Activated naive CD4-positive, alpha-beta T cell treated with anti-CD3 and anti-CD28 coated beads, Interleukin-2, amount 50 U/mL, for 24 hours (primary cell): ENCODE data around the gene ADAMTS2.

Experiments used
- H3K27ac Mint-ChIP-seq: one replicate; pipeline ENCODE4 v1.8.0; 2021; ENCODE audit warnings: mild to moderate bottlenecking, mixed read lengths
- H3K27me3 Mint-ChIP-seq: one replicate; pipeline ENCODE4 v1.8.0; 2021; ENCODE audit warnings: mixed read lengths
- H3K36me3 Mint-ChIP-seq: one replicate; pipeline ENCODE4 v1.8.0; 2021; ENCODE audit warnings: mixed read lengths
- H3K4me1 Mint-ChIP-seq: one replicate; pipeline ENCODE4 v1.8.0; 2021; ENCODE audit warnings: mixed read lengths
- H3K4me3 Mint-ChIP-seq: one replicate; pipeline ENCODE4 v1.8.0; 2021; ENCODE audit warnings: mild to moderate bottlenecking, mixed read lengths
- H3K9me3 Mint-ChIP-seq: one replicate; pipeline ENCODE4 v1.8.0; 2021; ENCODE audit warnings: mixed read lengths

ADAMTS2 gene

DNA sequence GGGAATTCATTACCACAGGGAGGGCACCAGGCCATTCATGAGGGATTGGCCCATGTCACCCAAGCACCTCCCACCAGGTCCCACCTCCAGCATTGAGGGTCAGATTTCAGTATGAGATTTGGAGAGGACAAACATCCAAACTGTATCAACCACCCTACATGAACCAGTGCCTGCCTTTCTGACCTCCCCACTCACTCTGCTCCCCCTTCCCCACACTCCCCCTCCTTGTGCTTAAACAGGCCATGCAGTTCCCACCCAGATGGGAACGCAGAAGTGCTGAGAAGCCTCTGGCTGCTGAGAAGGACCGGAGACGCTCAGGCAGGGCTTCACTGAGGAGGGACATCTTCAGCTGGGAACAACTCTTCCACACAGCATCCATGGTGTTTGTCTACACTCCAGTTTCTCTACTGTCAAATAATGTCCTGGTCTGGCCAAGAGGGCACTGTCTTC, 30.0 kb upstream of the ADAMTS2 start:
- no peaks in the 10 kb centered on the region for H3K27me3 Mint-ChIP-seq
- H3K27ac Mint-ChIP-seq: no peak overlapping the region
- H3K9me3 Mint-ChIP-seq: no peaks in the 10 kb centered on the region
- H3K4me1 Mint-ChIP-seq: no peaks in the 10 kb centered on the region
- no peaks in the 10 kb centered on the region for H3K36me3 Mint-ChIP-seq
- no peak overlapping the region for H3K4me3 Mint-ChIP-seq

GRCh38 chr5:179374506-179375235, 29.4 kb upstream of the ADAMTS2 start:
- Mint-ChIP-seq H3K4me1 (no peaks in the 10 kb centered on the region), H3K27ac (no peak overlapping the region), H3K36me3 (no peaks in the 10 kb centered on the region), H3K27me3 (no peaks in the 10 kb centered on the region), H3K9me3 (no peaks in the 10 kb centered on the region), H3K4me3 (no peak overlapping the region)

DNA sequence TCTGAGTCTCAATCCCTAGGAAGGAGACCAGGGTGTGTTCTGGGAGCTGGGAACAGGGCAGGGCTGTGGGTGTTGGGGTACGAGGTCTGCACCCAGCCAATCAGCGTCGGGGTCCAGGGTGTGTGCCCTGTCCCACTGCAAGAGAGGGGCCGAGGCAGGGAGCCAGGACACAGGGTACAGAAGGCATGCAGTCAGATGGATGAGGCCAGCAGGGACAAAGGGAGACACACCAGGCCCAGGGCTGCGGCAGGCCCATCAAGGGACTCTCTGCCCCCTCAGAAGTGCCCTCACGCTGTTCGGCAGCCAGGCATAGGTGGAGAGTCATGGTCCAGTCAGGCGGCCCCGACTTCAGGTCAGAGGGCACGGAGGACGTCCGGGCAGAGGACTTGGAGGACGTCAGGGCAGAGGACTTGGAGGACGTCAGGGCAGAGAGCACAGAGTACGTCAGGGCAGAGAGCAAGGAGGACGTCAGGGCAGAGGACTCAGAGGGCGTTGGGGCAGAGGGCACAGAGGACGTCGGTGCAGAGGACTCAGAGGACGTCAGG, 28.8 kb upstream of the ADAMTS2 start:
- no peaks in the 10 kb centered on the region for H3K9me3 Mint-ChIP-seq
- no peak overlapping the region for H3K4me3 Mint-ChIP-seq
- H3K27me3 Mint-ChIP-seq: no peaks in the 10 kb centered on the region
- H3K4me1 Mint-ChIP-seq: no peaks in the 10 kb centered on the region
- H3K27ac Mint-ChIP-seq: no peak overlapping the region
- H3K36me3 Mint-ChIP-seq: no peaks in the 10 kb centered on the region

DNA sequence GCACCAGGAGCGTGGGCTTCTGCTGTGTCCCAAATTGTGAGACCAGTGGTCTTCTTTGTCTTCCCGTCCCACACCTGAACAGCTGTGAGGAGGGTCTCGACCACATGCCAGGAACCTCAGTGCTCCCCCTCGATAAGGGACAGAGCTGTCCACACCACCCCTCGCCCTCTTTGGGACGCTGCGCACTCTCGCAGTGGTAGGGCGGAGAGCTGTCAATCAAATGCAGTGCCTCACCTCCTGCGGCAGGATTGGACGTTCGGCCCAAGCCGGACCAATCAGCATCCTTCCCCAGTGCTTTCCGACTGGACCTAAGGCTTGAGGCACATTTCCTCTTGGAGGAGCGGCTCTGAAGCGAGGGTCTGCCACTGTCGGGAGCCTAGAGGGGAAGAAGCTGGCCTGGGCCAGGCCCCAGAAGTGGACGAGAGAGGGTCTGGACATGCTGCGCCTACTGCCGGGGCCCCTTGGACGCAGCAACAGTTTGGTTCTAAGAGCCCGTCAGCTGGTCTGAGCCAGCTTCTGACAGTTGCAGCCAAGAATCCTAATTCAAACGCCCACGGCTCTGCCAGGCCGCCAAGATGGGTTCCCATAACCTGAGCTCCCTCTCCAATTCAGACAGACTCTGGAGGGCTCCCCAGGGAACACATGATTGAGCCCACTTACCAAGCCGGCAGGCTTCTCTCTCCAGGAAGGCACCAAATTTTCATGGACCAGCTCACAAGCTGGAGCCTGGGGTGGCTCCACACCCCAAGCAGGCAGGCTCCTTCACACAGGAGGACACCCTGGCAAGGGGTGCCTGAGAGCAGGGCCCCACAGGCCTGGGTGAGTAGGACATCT, 28.1 kb upstream of the ADAMTS2 start:
- Mint-ChIP-seq H3K27me3 (no peaks in the 10 kb centered on the region), H3K27ac (no peak overlapping the region), H3K36me3 (no peaks in the 10 kb centered on the region), H3K9me3 (no peaks in the 10 kb centered on the region), H3K4me3 (no peak overlapping the region), H3K4me1 (no peaks in the 10 kb centered on the region)

DNA sequence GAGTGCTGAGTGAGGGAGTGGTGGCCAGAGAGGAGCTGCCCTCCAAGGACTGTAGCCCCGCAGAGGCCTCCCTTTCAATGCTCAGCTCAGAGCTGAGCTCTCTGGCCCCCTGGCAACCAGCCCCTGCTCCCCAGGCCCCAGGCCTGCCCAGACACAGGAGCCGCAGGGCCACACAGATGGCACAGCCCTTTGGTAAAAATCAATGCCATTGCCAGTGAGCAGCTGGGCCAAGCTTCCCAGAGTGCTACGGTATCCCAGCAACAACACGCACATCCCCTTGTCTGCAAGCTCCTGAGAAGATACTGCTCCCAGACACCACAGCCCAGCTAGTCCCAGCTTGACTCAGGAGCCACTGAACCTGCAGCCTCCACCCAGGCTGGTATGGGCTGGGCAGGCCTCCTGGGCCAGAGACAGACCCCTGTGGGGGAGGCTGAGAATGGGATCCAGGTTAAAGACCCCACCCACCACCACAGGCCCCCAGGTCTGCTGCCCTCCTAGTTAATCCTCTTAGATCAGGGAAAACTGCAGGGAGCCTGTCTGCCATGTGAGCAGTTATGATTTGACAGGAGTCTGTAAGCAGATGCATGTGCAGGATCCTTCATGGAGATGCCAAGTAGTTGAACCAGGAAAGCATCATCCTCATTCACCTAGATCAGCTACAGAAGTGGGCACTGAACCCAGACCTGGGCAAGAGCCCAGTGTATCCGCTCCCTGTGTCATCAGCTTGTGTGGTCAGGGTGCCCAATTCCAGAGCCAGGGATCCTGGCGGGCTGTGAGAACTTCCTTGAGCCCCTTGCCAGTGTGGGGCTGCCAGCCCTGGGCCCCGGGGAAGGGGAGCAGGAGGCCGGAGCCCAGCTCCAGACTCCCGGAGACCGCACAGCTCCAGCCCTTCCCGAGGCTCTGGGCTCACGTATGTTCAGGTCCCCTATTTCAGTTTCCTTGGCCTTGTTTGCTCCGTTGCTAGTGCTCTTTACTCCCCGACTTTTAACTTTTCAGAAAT, 26.7 kb upstream of the ADAMTS2 start:
- no peaks in the 10 kb centered on the region for H3K4me1 Mint-ChIP-seq
- no peak overlapping the region for H3K27ac Mint-ChIP-seq
- no peaks in the 10 kb centered on the region for H3K9me3 Mint-ChIP-seq
- no peaks in the 10 kb centered on the region for H3K27me3 Mint-ChIP-seq
- no peaks in the 10 kb centered on the region for H3K36me3 Mint-ChIP-seq
- H3K4me3 Mint-ChIP-seq: no peak overlapping the region

DNA sequence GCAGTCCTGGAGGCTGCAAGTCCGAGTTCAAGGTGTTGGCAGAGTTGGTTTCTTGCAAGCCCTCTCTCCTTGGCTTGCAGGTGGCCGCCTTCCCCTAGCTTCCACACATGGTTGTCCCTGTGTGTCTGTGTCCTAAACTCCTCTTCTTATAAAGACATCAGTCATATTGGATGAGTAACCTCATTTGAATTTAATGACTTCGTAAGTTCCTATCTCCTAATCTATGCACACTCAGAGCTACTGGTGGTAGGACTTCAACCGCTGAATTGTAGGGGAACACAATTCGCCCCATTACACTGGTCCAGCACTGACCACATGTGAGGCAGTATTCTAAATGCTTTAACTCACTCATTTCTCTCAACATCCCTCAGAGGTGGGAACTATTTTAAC, 25.9 kb upstream of the ADAMTS2 start:
- H3K4me1 Mint-ChIP-seq: no peaks in the 10 kb centered on the region
- H3K9me3 Mint-ChIP-seq: no peaks in the 10 kb centered on the region
- H3K36me3 Mint-ChIP-seq: no peaks in the 10 kb centered on the region
- no peak overlapping the region for H3K27ac Mint-ChIP-seq
- H3K27me3 Mint-ChIP-seq: no peaks in the 10 kb centered on the region
- H3K4me3 Mint-ChIP-seq: no peak overlapping the region

DNA sequence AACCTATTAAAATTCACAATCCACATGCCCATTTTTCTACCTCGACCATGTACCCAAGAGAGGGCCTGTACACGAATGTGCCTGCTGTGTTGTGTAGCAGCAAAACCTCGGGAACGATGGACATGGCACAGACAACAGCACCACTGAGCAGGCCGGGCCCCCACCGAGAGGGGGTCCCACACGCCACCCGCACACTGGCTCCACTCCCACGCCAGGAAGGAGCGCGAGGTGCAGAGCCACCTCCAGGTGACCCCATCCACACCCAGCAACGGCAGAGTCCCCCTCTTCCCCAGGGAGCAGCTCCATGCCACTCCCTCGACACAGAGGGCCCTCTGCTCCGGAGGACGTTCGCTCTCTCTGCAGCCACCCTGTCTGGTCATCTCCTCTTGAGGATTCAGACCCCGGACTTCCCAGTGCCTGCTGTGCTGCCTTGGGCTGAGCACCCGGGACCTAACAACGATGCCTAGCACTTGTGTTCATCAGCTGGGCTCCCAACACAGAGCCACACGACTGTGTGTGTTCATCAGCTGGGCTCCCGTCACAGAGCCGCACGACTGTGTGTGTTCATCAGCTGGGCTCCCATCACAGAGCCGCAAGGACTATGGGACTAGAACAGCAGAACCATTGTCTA, 25.3 kb upstream of the ADAMTS2 start:
- H3K36me3 Mint-ChIP-seq: no peaks in the 10 kb centered on the region
- H3K4me1 Mint-ChIP-seq: no peaks in the 10 kb centered on the region
- H3K27me3 Mint-ChIP-seq: no peaks in the 10 kb centered on the region
- no peaks in the 10 kb centered on the region for H3K9me3 Mint-ChIP-seq
- no peak overlapping the region for H3K27ac Mint-ChIP-seq
- H3K4me3 Mint-ChIP-seq: no peak overlapping the region

- H3K4me1 Mint-ChIP-seq: no peaks in the 10 kb centered on the region
- no peaks in the 10 kb centered on the region for H3K9me3 Mint-ChIP-seq
- no peak overlapping the region for H3K27ac Mint-ChIP-seq
Observed at GRCh38 chr5:179369530-179369884, 24.2 kb upstream of the ADAMTS2 start.

GRCh38 chr5:179368806-179369529, 23.7 kb upstream of the ADAMTS2 start:
- Mint-ChIP-seq H3K27me3 (no peaks in the 10 kb centered on the region), H3K4me3 (no peak overlapping the region), H3K27ac (no peak overlapping the region), H3K4me1 (no peaks in the 10 kb centered on the region), H3K36me3 (no peaks in the 10 kb centered on the region), H3K9me3 (no peaks in the 10 kb centered on the region)

More at GRCh38 chr5:179369530-179369884, 24.2 kb upstream of the ADAMTS2 start:
- Mint-ChIP-seq H3K36me3 (no peaks in the 10 kb centered on the region), H3K27me3 (no peaks in the 10 kb centered on the region), H3K4me3 (no peak overlapping the region)

DNA sequence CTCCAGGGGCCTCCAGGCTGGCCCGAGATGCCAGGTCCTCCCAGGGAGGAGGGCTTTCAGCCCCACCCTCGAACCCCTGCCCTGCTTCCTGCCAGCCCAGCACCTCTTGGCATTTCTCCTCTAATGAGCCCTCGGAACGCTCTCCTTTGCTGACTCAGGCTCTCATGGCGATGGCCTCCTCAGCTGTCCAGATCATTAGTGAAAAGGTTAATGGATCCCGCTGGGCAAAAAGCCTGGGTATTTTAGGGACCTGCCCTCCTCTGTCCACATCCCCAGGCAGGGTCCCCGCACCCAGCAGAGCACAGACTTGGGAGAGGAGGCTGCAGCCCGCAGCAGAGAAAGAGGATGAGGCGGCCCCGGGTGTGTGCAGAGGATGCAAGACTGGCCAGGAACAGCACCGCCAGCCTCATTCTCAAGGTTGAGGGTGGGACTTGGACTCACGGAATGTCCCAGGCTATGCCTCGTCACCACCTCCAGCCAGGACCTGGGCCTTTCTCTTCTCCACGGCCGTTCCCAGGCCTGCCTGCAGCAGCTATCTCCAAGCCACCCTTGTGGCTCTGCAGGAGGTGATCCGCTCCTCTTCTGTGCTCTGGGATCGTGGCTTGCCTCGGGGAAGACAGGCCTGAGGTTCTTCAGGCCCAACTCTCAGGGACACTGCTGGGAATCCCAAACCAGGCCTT, 23.0 kb upstream of the ADAMTS2 start:
- no peak overlapping the region for H3K4me3 Mint-ChIP-seq
- H3K27ac Mint-ChIP-seq: no peak overlapping the region
- H3K9me3 Mint-ChIP-seq: no peaks in the 10 kb centered on the region
- H3K27me3 Mint-ChIP-seq: peaks cover 2% of the 10 kb centered on the region
- H3K36me3 Mint-ChIP-seq: no peaks in the 10 kb centered on the region
- no peaks in the 10 kb centered on the region for H3K4me1 Mint-ChIP-seq

DNA sequence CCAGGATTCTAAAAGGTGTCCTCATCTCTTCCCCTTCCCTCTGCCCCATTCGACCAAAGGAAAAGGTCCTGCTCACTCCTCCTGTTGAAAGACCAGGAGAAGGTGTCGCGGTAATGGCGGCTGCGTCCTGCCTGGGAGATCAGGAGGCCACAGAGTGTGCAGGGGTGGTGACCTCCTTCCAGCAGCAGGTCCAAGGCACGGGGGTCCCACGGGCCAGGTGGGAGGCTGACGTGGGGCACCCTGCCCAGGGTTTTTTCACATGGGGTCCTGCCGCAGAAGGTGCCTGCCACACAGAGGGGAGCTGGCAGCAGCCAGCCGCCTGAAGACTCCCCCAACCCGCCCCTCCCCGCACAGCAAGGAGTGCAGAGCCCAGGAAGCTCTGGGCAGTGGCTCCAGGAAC, 22.2 kb upstream of the ADAMTS2 start:
- no peaks in the 10 kb centered on the region for H3K9me3 Mint-ChIP-seq
- H3K27ac Mint-ChIP-seq: no peak overlapping the region
- no peaks in the 10 kb centered on the region for H3K36me3 Mint-ChIP-seq
- no peaks in the 10 kb centered on the region for H3K4me1 Mint-ChIP-seq
- peaks cover 3% of the 10 kb centered on the region for H3K27me3 Mint-ChIP-seq
- H3K4me3 Mint-ChIP-seq: no peak overlapping the region

DNA sequence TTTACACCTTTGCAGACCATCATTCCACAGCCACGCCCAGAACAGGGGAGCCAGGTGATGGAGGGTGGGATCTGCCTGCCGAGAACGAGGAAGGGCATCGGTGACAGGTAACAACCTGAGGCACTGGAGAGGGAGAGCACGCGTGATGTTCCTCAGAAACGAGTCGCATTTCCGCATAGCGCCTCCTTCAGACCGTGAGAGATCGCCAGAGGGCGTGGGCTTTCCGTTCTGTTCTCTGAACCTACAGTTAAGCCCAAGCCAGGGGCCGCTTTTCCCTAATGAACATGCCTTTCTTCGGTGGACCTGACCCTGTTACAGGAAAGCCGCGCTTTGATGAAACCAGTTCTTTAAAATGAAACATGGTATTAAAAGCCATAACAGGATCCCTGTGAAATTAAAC, 17.1 kb upstream of the ADAMTS2 start:
- peaks cover 3% of the 10 kb centered on the region for H3K27me3 Mint-ChIP-seq
- peaks cover 4% of the 10 kb centered on the region for H3K9me3 Mint-ChIP-seq
- no peaks in the 10 kb centered on the region for H3K4me1 Mint-ChIP-seq
- no peaks in the 10 kb centered on the region for H3K36me3 Mint-ChIP-seq
- no peak overlapping the region for H3K27ac Mint-ChIP-seq
- no peak overlapping the region for H3K4me3 Mint-ChIP-seq

DNA sequence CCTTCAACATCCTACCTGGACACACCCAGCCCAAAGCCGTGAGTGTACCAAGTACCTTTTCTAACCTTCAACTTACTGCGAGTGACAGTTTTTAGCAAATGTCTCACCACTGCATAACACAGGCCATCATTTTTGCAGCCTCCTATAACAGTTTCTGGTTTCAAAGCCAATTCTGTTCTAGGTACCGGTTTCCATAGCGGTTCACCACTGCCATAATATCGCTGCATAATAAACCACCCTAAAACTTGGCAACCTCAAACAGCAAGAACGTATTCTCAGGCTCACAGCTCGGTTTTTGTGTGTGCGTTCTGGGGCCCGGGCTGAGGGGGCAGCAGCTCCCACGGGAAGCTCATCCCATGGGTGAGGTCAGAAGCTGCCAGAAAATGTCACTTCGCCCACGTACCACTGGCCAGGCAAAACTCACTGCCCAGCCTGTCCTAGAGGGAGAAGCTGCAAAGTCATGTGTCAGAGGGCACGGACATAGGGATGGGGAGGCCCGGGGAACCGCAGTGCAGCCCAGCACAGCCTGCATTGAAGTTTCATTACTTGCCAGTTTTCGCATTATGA, 15.9 kb upstream of the ADAMTS2 start:
- no peak overlapping the region for H3K27ac Mint-ChIP-seq
- H3K9me3 Mint-ChIP-seq: peaks cover 4% of the 10 kb centered on the region
- H3K27me3 Mint-ChIP-seq: peaks cover 3% of the 10 kb centered on the region
- H3K4me1 Mint-ChIP-seq: no peaks in the 10 kb centered on the region
- no peak overlapping the region for H3K4me3 Mint-ChIP-seq
- no peaks in the 10 kb centered on the region for H3K36me3 Mint-ChIP-seq

GRCh38 chr5:179357031-179357430, 11.8 kb upstream of the ADAMTS2 start:
- Mint-ChIP-seq H3K27ac (no peak overlapping the region), H3K4me3 (no peak overlapping the region), H3K36me3 (no peaks in the 10 kb centered on the region), H3K9me3 (peaks cover under 1% of the 10 kb centered on the region), H3K4me1 (no peaks in the 10 kb centered on the region), H3K27me3 (peaks cover 5% of the 10 kb centered on the region)
